HepG2 (cell line): Measurements from ENCODE around the gene GLYAT. TPM values are rescaled to one million over a fixed set of nuclear protein-coding genes. Genes with fewer than 3 reads are reported as not detected.

ENCODE experiments used
- ATAC-seq: fragments of 200-7000 bp; cut with Tn5 transposase; 3 replicates; pipeline ENCODE4 v1.9.1; 2020; ENCODE audit warnings: mild to moderate bottlenecking, moderate library complexity
- BruUV-seq: library from RNA; stranded (reverse); fragments of 400-500 nt; replicated peaks from 2 replicates; lab custom pipeline; 2021; lab: Mats Ljungman, UMichigan
- CTCF ChIA-PET: fragments of 300-600 bp; formaldehyde crosslinking; extraction: SDS; loops from one replicate; lab custom pipeline; 2021; ENCODE audit warnings: low total read pairs, inconsistent platforms, low intra/inter-chr PET ratio; lab: Yijun Ruan, JAX
- POLR2A ChIA-PET: fragments of 350-600 bp; sonication (Branson Sonifier 250); formaldehyde crosslinking; loops from one replicate; lab custom pipeline; 2020; ENCODE audit warnings: antibody characterized with exemption, inconsistent platforms; lab: Yijun Ruan, JAX
- DNase-seq: peaks from one replicate; pipeline ENCODE4 v3.0.0-alpha.2; 2015; ENCODE audit warnings: low spot score
- FAIRE-seq: peaks from 3 replicates; lab custom pipeline; 2011; peaks lifted over from hg19 to GRCh38; lab: Jason Lieb, UNC
- H2AFZ ChIP-seq: one replicate; pipeline ENCODE4 v1.6.1; 2011; ENCODE audit warnings: low read length, inconsistent platforms
- H3K27ac ChIP-seq: fragments of 300-600 bp; 3 replicates; pipeline ENCODE4 v1.8.0; 2011; ENCODE audit warnings: mixed run types, mild to moderate bottlenecking, mixed read lengths, low read length, inconsistent platforms; ENCODE audit not compliant: insufficient read depth; ENCODE audit errors: extremely low read length
- H3K27me3 ChIP-seq, 2 experiments: fragments of 200-600 bp in 1 of 2; 2 replicates in 1 of 2; 3 replicates in 1 of 2; pipeline versions ENCODE4 v1.6.0 to v1.8.0; 2011; ENCODE audit warnings: low read length in 2 of 2, mild to moderate bottlenecking in 2 of 2, moderate library complexity in 2 of 2, inconsistent platforms in 1 of 2; ENCODE audit not compliant: insufficient read depth in 2 of 2, control insufficient read depth in 1 of 2
- H3K36me3 ChIP-seq, 2 experiments: fragments of 200-600 bp in 1 of 2; replicated peaks in 1 of 2; 2 replicates in 1 of 2; 3 replicates in 1 of 2; pipeline versions ENCODE4 v1.5.1 to v1.8.0; 2011; ENCODE audit warnings: low read length in 2 of 2, inconsistent platforms in 1 of 2; ENCODE audit not compliant: insufficient read depth in 2 of 2, control insufficient read depth in 1 of 2
- H3K4me1 ChIP-seq: 2 replicates; pipeline ENCODE4 v1.5.1; 2012; ENCODE audit warnings: low read length, inconsistent platforms; ENCODE audit not compliant: insufficient read depth
- H3K4me2 ChIP-seq: 2 replicates; pipeline ENCODE4 v1.6.0; 2011; ENCODE audit warnings: low read depth, low read length, inconsistent platforms
- H3K4me3 ChIP-seq, 3 experiments: fragments of 200-600 bp in 1 of 3; sonication (generic), shearing (Covaris generic) in 1 of 3; replicated peaks in 1 of 3; 2 replicates each; pipeline ENCODE4 v1.5.1; 2011 to 2016; ENCODE audit warnings: low read length in 3 of 3, inconsistent platforms in 2 of 3, low read depth in 2 of 3, mild to moderate bottlenecking in 2 of 3, control low read depth in 1 of 3, mixed read lengths in 1 of 3; ENCODE audit not compliant: insufficient read depth in 1 of 3
- H3K79me2 ChIP-seq: one replicate; pipeline ENCODE4 v1.6.1; 2011; ENCODE audit warnings: low read length, inconsistent platforms; ENCODE audit not compliant: insufficient read depth
- H3K9ac ChIP-seq: 2 replicates; pipeline ENCODE4 v1.6.0; 2011; ENCODE audit warnings: mild to moderate bottlenecking, low read depth, low read length, inconsistent platforms; ENCODE audit not compliant: insufficient read depth
- H3K9me3 ChIP-seq: 2 replicates; pipeline ENCODE4 v1.5.1; 2012; ENCODE audit warnings: mild to moderate bottlenecking, low read length
- H4K20me1 ChIP-seq: 2 replicates; pipeline ENCODE4 v1.6.0; 2011; ENCODE audit warnings: inconsistent platforms, mild to moderate bottlenecking, low read length, moderate library complexity; ENCODE audit not compliant: insufficient read depth
- BRCA1 ChIP-seq: sonication (generic); formaldehyde crosslinking; IDR thresholded peaks from 2 replicates; pipeline ENCODE4 v1.4.0; 2020; ENCODE audit warnings: missing genetic modification reagents
- CEBPB ChIP-seq: IDR thresholded peaks from 2 replicates; pipeline ENCODE4 v1.6.1; 2011; ENCODE audit warnings: low read depth, low read length, improper control_type of control experiment, borderline replicate concordance
- DR1 ChIP-seq: sonication (generic); formaldehyde crosslinking; IDR thresholded peaks from 2 replicates; pipeline ENCODE4 v1.8.0; 2021; ENCODE audit warnings: mild to moderate bottlenecking, missing genetic modification reagents, inconsistent platforms
- HOXA7 ChIP-seq: sonication (generic); formaldehyde crosslinking; IDR thresholded peaks from 2 replicates; pipeline ENCODE4 v1.8.1; 2022; ENCODE audit warnings: mild to moderate bottlenecking, missing genetic modification reagents, moderate library complexity
- JARID2 ChIP-seq: sonication (generic); formaldehyde crosslinking; IDR thresholded peaks from 2 replicates; pipeline ENCODE4 v1.8.1; 2023; ENCODE audit warnings: missing genetic modification reagents, inconsistent platforms; ENCODE audit not compliant: insufficient replicate concordance
- MED1 ChIP-seq: sonication (generic); formaldehyde crosslinking; IDR thresholded peaks from 2 replicates; pipeline ENCODE4 v1.4.0; 2020; ENCODE audit warnings: missing genetic modification reagents
- SNRNP70 ChIP-seq: fragments of 200-400 bp; formaldehyde crosslinking; IDR thresholded peaks from 2 replicates; pipeline ENCODE4 v1.6.1; 2017; ENCODE audit warnings: mild to moderate bottlenecking, low read depth, low read length, moderate library complexity
- TARDBP ChIP-seq: sonication (generic); formaldehyde crosslinking; IDR thresholded peaks from 2 replicates; pipeline ENCODE4 v1.8.0; 2022; ENCODE audit warnings: mild to moderate bottlenecking, missing genetic modification reagents
- TP53 ChIP-seq: sonication (generic); formaldehyde crosslinking; conservative IDR thresholded peaks from 2 replicates; pipeline ENCODE4 v1.4.0; 2020; ENCODE audit warnings: missing genetic modification reagents
- ZNF547 ChIP-seq: sonication (generic); formaldehyde crosslinking; IDR thresholded peaks from 2 replicates; pipeline ENCODE4 v1.5.1; 2020; ENCODE audit warnings: mild to moderate bottlenecking, missing genetic modification reagents
- ZNF550 ChIP-seq: sonication (generic); formaldehyde crosslinking; IDR thresholded peaks from 2 replicates; pipeline ENCODE4 v1.4.0; 2020; ENCODE audit warnings: mild to moderate bottlenecking, missing genetic modification reagents, borderline replicate concordance
- ZNF720 ChIP-seq: sonication (generic); formaldehyde crosslinking; IDR thresholded peaks from 2 replicates; pipeline ENCODE4 v1.4.0; 2020; ENCODE audit warnings: missing genetic modification reagents
- ZNF773 ChIP-seq: sonication (generic); formaldehyde crosslinking; IDR thresholded peaks from 2 replicates; pipeline ENCODE4 v1.4.0; 2020; ENCODE audit warnings: missing genetic modification reagents, borderline replicate concordance
- ZSCAN21 ChIP-seq: sonication (generic); formaldehyde crosslinking; IDR thresholded peaks from 2 replicates; pipeline ENCODE4 v1.8.0; 2022; ENCODE audit warnings: mild to moderate bottlenecking, missing genetic modification reagents, moderate library complexity, borderline replicate concordance
- WGBS: methylation state at CpG from one replicate; pipeline ENCODE4 v1.1.6; 2017; ENCODE audit warnings: low lambda C conversion rate; 5-methylcytosine and 5-hydroxymethylcytosine counted together
- in situ Hi-C: cut with HindIII; loops from 2 replicates; pipeline ENCODE4 v1.10.0; 2017; ENCODE audit warnings: low pct_unique_long_range_greater_than_20kb; ENCODE audit not compliant: extremely low pct_ligation_motif_present
- intact Hi-C: fragments of 100-400 bp; cut with micrococcal nuclease; formaldehyde crosslinking; loops from one replicate; pipeline ENCODE4 v1.10.0; 2022; ENCODE audit not compliant: unreplicated experiment
- polyA plus RNA-seq, 8 experiments: library from polyadenylated mRNA; depleted of rRNA in 3 of 8; stranded (reverse) in 7 of 8; unstranded in 1 of 8; fragments of >200 nt; fragmentation: Illumina TruSeq in 4 of 8; extraction: Trizol in 4 of 8; gene quantifications; 2 replicates each; pipeline versions ENCODE4 v1.2.1 to v1.2.3, GENCODE V29; 2011 to 2016; ENCODE audit warnings: low read depth in 4 of 8, missing spikeins in 1 of 8, mixed read lengths in 1 of 8; ENCODE audit not compliant: insufficient read depth in 1 of 8
- total RNA-seq, 5 experiments: library from RNA; depleted of rRNA; stranded (reverse); fragments of >200 nt; fragmentation: Illumina TruSeq; extraction: Trizol; gene quantifications; 2 replicates each; pipeline ENCODE4 v1.2.3, GENCODE V29; 2016; ENCODE audit warnings: low read depth in 1 of 5
- TF ChIP-seq, protein P1 (sequence below): sonication (generic); formaldehyde crosslinking; IDR thresholded peaks from 2 replicates; pipeline ENCODE4 v1.4.0; 2020; ENCODE audit warnings: missing genetic modification reagents
- TF ChIP-seq, protein P2 (sequence below): sonication (generic); formaldehyde crosslinking; conservative IDR thresholded peaks from 2 replicates; pipeline ENCODE4 v1.4.0; 2020; ENCODE audit warnings: missing genetic modification reagents

Gene GLYAT
- total and polyA plus RNA-seq, 2 of the 13 experiments (the other 11 are each of a cell fraction or from before 2014, with no cell fraction given) = not detected

DNA sequence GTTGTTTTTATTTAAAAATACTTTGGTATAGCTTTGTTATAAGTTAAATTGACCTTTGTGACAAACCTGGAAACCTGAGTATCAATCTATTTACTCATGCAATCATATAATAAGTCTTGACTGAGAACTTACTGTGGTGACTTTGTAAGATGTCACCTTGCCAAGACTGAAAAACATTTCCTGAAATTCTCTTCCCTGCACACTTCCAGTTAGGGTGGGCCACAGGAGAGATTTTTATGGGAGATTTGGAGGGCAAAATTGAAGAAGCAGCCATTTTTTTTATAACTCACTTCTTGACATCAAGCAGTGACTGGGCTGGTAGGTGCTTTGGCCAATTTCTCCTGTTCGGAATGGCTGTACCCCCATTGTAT, 31.4 kb upstream of the GLYAT start (continued):
- TF ChIP-seq, protein P1, sequence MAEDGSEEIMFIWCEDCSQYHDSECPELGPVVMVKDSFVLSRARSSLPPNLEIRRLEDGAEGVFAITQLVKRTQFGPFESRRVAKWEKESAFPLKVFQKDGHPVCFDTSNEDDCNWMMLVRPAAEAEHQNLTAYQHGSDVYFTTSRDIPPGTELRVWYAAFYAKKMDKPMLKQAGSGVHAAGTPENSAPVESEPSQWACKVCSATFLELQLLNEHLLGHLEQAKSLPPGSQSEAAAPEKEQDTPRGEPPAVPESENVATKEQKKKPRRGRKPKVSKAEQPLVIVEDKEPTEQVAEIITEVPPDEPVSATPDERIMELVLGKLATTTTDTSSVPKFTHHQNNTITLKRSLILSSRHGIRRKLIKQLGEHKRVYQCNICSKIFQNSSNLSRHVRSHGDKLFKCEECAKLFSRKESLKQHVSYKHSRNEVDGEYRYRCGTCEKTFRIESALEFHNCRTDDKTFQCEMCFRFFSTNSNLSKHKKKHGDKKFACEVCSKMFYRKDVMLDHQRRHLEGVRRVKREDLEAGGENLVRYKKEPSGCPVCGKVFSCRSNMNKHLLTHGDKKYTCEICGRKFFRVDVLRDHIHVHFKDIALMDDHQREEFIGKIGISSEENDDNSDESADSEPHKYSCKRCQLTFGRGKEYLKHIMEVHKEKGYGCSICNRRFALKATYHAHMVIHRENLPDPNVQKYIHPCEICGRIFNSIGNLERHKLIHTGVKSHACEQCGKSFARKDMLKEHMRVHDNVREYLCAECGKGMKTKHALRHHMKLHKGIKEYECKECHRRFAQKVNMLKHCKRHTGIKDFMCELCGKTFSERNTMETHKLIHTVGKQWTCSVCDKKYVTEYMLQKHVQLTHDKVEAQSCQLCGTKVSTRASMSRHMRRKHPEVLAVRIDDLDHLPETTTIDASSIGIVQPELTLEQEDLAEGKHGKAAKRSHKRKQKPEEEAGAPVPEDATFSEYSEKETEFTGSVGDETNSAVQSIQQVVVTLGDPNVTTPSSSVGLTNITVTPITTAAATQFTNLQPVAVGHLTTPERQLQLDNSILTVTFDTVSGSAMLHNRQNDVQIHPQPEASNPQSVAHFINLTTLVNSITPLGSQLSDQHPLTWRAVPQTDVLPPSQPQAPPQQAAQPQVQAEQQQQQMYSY (CRISPR knock-in tag) = no peak
- TF ChIP-seq ZNF550 (CRISPR knock-in tag) = no peak
- TF ChIP-seq ZNF773 (CRISPR knock-in tag) = no peak
- no peak for TF ChIP-seq ZNF720 (CRISPR knock-in tag)
- TF ChIP-seq, protein P2, sequence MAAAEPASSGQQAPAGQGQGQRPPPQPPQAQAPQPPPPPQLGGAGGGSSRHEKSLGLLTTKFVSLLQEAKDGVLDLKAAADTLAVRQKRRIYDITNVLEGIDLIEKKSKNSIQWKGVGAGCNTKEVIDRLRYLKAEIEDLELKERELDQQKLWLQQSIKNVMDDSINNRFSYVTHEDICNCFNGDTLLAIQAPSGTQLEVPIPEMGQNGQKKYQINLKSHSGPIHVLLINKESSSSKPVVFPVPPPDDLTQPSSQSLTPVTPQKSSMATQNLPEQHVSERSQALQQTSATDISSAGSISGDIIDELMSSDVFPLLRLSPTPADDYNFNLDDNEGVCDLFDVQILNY (CRISPR knock-in tag) = no peak
- TF ChIP-seq, all 625 proteins: peak for 4

DNA sequence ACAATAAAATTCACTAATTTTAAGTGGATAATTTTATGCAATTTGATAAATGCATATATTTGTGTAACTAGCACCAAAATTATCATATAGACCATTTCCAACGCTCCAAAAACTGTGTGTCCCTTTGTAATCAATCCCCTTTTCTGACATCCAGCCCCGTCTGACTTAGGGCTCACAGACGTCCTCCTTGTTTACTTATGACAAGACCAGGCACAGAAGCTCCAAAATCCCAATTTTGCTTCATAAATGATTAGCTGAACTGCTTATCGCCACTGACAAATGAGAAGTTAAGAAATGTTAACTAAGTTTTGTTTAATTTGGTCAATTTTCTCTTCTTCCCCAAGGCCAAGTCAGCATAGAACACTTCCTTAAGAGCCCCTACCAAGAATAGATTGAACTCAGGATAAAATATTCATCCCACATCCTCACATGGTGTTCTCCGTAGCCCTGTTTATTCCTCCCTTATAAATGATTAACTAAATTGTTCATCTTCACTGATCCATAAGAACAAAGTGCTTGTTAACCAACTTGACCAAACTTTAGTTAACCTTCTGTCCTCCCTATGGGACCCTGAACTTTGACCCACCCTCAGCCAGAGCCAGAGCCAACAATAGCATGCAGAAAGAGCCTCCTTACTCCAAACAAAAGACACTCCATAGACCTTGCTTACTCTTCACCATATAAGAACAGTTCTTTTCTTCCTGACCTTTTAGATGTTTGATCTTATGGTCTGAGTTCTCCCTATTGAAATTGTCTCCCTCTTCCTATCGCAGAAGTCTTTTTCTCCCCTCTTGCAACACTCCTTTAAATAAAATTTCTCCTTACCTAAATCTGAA, 30.8 kb upstream of the GLYAT start:
- in situ Hi-C loops = no loop called here
- H3K79me2 ChIP-seq = no peaks in the 10 kb centered on the region
- ChIA-PET POLR2A (interaction anchor here (1.6 kb wide), 1 partner anchor 186 kb away, joined by 3 read pairs; no protein-coding TSS in a partner anchor), CTCF (no interaction called here)
- no peaks in the 10 kb centered on the region for H4K20me1 ChIP-seq
- no peaks in the 10 kb centered on the region for H3K36me3 ChIP-seq
- 0% methylated on average over 6 of the region's 6 CpGs for WGBS
- peaks cover 55% of the 10 kb centered on the region for H3K4me1 ChIP-seq
- ATAC-seq = peak; percentile 99
- BruUV-seq = no TSS peak
- intact Hi-C loops = loop anchor here (10.0 kb wide), 1 partner anchor 162 kb away; no protein-coding TSS in a partner anchor
- H3K4me3 ChIP-seq = peak overlapping the region; percentile 3 to 46 (median 32); a peak in 3 of 6 replicates
- H3K27ac ChIP-seq = peak overlapping the region; percentile 85
- no peak overlapping the region for H2AFZ ChIP-seq
- H3K4me2 ChIP-seq = peak overlapping the region; percentile 80
- H3K27me3 ChIP-seq = no peaks in the 10 kb centered on the region
- H3K9ac ChIP-seq = 0 out of 2 replicates have a peak overlapping the region, but pooled peaks have one; percentile 2
- peak; percentile 89 for FAIRE-seq
- DNase-seq = peak; percentile 96
- H3K9me3 ChIP-seq = no peaks in the 10 kb centered on the region
- TF ChIP-seq ZNF547 = no peak
- no peak for TF ChIP-seq CEBPB
- peak; percentile 77 for TF ChIP-seq MED1 (CRISPR knock-in tag)
- TF ChIP-seq JARID2 (CRISPR knock-in tag) = no peak
- TF ChIP-seq BRCA1 (CRISPR knock-in tag) = no peak
- TF ChIP-seq SNRNP70 = no peak
- no peak for TF ChIP-seq ZSCAN21 (CRISPR knock-in tag)
- TF ChIP-seq TP53 (CRISPR knock-in tag) = no peak
- TF ChIP-seq HOXA7 = no peak
- TF ChIP-seq DR1 (CRISPR knock-in tag) = no peak
- TF ChIP-seq TARDBP = peak; percentile 41; the same call in 1 of the 2 replicates
